Mucosa of stomach (tissue), 1 donor: Measurements from ENCODE around the gene JSRP1.
A peak's percentile ranks its signal among the peaks of the same experiment; 100 is the strongest.

Experiments used
- H3K27me3 ChIP-seq: one replicate; pipeline ENCODE4 v1.7.0; 2013; ENCODE audit warnings: mild to moderate bottlenecking, low read length; ENCODE audit not compliant: control insufficient read depth, insufficient read depth
- H3K36me3 ChIP-seq: one replicate; pipeline ENCODE4 v1.7.0; 2013; ENCODE audit warnings: low read length; ENCODE audit not compliant: control insufficient read depth, insufficient read depth
- H3K4me1 ChIP-seq: one replicate; pipeline ENCODE4 v1.7.0; 2013; ENCODE audit warnings: mild to moderate bottlenecking, low read length; ENCODE audit not compliant: control insufficient read depth, insufficient read depth
- H3K4me3 ChIP-seq: one replicate; pipeline ENCODE4 v1.7.0; 2013; ENCODE audit warnings: low read length
- H3K9ac ChIP-seq: one replicate; pipeline ENCODE4 v1.7.0; 2013; ENCODE audit warnings: mild to moderate bottlenecking, low read length, moderate library complexity
- H3K9me3 ChIP-seq: one replicate; pipeline ENCODE4 v1.7.0; 2013; ENCODE audit warnings: mild to moderate bottlenecking, low read length, moderate library complexity; ENCODE audit not compliant: control insufficient read depth
- donor health status: Pancreatic carcinoma.

The JSRP1 gene

DNA sequence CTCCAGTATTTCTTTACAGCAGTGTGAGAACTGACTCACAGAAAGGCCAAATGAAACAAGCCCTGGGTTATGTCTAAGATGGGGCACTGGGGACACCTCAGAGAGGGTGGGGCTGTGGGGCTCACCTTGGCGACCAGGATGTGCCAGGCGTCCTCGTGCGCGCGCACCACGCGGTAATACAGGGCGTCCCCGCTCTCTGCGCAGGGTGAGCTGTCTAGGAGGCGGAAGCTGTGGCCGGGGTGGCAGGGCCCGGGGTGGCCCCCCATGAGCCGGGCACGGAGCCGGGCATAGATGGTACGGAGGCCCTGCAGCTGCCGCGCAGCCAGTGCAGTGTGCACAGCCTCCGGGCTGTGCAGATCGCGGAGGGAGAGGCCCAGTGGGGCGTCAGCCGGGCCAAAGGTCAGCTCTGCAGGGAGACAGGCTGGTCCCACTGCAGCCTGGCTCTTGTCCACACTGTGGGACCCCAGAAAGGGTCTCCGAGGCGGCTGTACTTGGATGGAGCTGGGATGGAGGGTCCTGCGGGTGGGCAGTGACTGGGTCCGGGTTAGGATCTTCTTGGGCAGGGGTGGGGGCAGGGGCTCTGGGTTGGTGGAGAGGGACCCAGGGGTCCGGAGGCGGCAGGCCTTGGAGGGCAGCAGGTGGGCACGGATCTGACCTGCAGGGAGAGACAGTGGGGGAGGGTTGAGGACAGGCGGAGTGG, 22.4 kb upstream of the JSRP1 start:
- H3K27me3 ChIP-seq, result peaks cover 14% of the 10 kb centered on the region
- no peaks in the 10 kb centered on the region for H3K9me3 ChIP-seq
- peaks cover 33% of the 10 kb centered on the region for H3K4me1 ChIP-seq
- no peak overlapping the region for H3K4me3 ChIP-seq
- no peaks in the 10 kb centered on the region for H3K36me3 ChIP-seq
- H3K9ac ChIP-seq, result no peak overlapping the region

DNA sequence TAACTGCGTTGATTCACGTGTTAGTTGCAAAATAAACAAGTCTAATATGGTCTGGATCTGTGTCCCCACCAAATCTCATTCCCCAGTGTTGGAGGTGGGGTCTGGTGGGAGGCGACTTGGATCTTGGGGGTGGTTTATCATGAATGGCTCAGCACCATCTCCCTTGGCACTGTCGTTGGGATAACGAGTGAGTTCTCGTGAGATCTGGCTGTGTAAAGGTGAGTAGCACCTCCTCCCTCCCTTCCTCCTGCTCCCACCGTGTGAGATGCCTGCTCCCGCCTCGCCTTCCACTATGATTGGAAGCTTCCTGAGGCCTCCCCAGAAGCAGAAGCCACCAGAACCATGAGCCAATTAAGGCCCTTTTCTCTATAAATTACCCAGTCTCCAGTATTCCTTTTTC, 20.9 kb upstream of the JSRP1 start:
- Histone ChIP-seq H3K36me3 (no peaks in the 10 kb centered on the region), H3K27me3 (peaks cover 6% of the 10 kb centered on the region), H3K9ac (no peak overlapping the region), H3K4me1 (peaks cover 43% of the 10 kb centered on the region), H3K4me3 (no peak overlapping the region), H3K9me3 (no peaks in the 10 kb centered on the region)

DNA sequence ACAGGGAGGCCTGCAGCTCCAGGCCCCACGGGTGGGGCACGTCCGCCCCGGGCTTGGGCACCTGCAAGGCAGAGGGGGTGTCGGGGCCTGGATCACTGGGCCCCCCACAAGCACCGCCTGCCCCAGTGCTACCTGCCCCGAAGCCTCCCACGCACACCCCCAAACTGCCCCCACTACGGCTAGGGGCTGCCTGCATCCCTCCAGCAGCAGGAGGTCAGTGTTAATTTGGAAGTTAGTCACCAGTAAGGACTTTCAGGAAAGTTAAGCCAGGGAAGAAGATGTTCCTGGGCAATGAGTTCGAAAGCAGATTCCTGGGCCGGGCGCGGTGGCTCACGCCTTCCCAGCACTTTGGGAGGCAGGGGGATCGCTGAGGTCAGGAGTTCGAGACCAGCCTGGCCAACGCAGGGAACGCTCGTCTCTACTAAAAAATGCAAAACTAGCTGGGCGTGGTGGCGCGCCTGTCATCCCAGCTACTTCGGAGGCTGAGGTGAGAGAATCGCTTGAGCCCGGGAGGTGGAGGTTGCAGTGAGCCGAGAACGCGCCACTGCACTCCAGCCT, 20.3 kb upstream of the JSRP1 start:
- no peaks in the 10 kb centered on the region for H3K9me3 ChIP-seq
- H3K36me3 ChIP-seq, result no peaks in the 10 kb centered on the region
- no peak overlapping the region for H3K9ac ChIP-seq
- H3K27me3 ChIP-seq, result peaks cover under 1% of the 10 kb centered on the region
- H3K4me3 ChIP-seq, result no peak overlapping the region
- peaks cover 49% of the 10 kb centered on the region for H3K4me1 ChIP-seq

DNA sequence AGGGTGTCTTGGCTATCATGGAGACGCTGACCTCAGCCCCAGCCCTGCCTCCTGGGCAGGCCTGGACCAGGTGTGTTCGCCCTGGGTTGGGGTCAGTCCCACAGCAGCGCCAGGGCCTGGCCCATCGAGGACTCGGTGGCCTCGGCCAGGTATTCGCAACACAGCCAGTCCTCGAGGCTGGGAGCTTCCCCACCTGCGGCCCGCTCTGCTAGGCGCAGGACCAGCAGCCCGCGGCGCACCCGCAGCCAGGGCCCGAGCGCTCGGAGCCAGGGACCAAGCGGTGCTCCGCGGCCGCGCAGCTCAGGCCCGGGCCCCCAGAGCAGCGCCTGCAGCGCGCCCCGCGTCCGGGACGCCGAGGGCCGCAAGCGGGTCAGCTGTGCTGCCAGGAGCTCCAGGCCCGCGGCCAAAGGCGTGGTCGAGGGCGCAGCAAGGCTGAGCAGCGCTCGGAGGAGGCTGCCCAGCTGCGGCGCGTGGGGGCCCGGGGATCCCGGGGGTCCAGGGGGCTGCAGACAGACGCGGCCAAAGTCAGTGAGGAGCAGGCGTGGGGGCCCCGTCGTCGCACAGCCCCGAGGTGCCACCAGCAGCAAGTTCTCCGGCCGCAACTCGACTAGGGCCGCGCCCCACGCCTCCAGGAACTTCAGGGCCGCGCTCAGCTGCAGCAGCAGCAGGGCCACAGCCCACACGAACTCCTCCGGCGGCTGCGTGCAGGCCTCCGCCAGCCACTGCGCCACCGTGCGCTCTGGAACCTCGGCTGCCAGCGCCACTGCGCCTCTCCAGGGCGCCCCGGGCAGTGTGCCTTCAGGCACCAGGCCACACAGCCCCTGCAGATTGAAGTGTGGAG, 19.6 kb upstream of the JSRP1 start:
- Histone ChIP-seq H3K9me3 (no peaks in the 10 kb centered on the region), H3K9ac (no peak overlapping the region), H3K4me1 (peaks cover 54% of the 10 kb centered on the region), H3K27me3 (no peaks in the 10 kb centered on the region), H3K4me3 (no peak overlapping the region), H3K36me3 (no peaks in the 10 kb centered on the region)

DNA sequence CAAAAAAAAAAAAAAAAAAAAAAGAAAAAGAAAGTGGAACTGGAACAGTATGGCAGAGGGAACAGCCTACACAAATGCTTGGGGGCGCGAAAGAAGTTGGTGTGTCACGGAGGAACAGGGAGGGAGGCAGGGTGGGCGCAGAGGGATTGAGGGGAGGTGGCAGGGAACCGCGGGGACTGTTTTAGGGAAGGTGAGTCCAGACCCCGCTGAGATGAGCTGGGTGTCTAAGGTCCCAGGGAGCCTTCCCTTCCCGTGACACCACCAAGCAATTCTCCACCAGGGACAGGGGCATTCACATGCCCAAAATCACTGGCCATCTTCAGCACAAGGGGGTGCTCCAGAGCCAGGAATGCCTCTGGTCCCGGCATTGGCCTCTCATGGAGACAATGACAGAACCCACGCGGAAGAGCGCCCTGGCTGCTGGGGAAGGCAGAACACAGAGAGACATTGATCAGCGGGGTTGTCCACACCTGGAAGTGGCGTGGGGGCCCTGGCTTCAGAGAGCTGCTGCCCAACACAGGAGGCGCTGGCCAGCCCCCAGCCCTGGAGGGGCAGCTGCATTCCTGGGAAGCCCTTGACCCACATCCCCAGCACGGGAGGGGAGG, 18.8 kb upstream of the JSRP1 start:
- H3K36me3 ChIP-seq, result no peaks in the 10 kb centered on the region
- H3K4me1 ChIP-seq, result peaks cover 54% of the 10 kb centered on the region
- no peak overlapping the region for H3K9ac ChIP-seq
- no peaks in the 10 kb centered on the region for H3K27me3 ChIP-seq
- no peak overlapping the region for H3K4me3 ChIP-seq
- no peaks in the 10 kb centered on the region for H3K9me3 ChIP-seq

DNA sequence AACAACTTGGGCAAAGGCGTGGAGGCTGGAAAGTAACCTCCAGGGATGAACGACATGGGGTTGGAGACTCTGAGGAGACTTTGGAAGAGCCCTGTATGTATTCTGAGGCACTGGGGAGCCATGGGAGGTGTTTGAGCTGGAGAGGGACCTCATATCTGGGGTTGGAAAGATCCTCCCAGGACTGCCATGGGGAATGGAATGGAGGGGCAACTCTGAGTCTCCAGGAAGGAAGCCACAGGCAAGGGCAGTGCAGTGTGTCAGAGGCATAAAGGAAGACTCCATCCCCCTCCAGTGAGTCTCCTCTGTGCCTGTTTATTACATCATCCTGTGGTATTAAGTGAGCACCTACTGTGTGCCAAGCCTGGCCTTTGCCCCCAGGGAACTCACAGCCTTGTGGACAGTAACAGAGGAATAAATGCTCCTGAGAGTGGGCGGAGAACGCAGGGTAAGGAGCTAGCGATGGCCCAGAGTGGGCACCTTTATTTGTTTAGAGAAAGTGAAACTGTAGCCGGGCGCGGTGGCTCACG, 18.0 kb upstream of the JSRP1 start:
- no peaks in the 10 kb centered on the region for H3K9me3 ChIP-seq
- peak overlapping the region; percentile 14 for H3K9ac ChIP-seq
- H3K4me1 ChIP-seq, result peaks cover 54% of the 10 kb centered on the region
- H3K27me3 ChIP-seq, result no peaks in the 10 kb centered on the region
- no peak overlapping the region for H3K4me3 ChIP-seq
- no peaks in the 10 kb centered on the region for H3K36me3 ChIP-seq

DNA sequence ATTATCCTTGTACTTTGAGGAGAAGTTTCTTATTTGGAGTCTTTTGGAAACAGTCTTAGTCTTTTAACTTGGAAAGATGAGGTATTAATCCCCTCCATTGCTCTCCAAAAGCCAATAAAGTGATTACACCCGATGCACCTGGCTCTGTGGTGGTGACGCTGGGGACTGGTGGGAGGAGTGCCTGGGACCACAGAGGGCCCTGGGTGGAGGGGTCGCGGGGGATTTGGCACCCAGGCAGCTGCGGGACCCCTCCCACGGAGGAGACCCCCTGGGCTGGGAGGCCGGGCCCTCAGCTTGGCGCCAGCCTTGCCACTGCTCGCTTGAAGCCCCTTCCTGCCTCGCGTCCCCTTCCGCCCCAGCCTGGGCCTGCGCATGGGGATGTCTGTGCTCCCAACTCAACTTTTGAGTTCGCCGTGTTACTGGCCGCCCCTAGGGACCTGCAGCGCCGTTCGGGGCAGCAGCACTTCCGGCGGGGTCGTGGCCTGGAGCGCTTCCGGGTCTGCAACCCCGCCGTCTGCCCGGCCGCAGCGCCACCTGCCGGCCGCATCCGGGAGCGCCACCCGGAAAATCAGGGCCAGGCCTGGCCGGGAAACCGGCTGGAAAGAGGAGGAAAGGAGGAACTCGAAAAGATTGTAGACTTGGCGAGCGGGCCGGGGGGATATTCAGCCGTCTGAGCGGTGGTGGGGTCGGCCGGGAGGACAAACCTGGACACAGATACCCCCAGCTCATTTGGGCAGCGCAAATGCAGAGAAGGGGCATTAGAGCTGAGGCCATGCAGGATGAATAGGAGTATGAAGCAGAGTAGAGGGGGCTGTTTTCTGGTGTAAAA, 17.4 kb upstream of the JSRP1 start:
- Histone ChIP-seq H3K9ac (peak overlapping the region; percentile 14), H3K36me3 (no peaks in the 10 kb centered on the region)

DNA sequence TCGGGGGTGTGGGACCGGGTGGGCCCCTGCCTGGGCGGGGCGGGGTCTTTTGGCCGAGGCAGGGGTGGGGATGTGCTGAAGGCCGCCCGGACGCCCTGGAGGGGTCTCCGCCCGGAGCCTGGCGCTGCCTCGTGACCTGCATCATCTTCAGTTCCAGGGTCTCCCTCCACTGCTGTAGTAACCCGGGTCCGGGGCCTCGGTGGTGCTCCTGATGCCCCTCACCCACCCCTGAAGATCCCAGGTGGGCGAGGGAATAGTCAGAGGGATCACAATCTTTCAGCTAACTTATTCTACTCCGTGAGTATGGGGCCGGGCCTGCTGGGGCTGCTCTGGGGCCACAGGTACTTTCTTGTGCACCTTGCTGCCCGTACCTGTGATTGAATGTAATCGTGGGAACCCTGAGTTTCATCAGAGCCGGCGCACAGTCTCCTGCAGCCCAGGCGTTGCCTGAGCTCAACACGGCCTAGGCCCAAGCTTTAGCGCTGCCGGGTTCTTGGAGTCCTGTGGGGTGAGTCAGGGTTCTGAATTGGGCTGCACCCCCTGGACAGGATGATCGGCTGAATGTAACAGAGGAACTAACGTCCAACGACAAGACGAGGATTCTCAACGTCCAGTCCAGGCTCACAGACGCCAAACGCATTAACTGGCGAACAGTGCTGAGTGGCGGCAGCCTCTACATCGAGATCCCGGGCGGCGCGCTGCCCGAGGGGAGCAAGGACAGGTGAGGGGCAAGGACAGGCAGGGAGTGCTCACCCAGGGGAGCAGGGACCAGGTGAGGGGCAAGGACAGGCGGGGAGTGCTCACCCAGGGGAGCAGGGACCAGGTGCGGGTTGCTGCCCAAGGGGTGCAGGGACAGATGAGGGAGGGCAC, 15.3 kb upstream of the JSRP1 start:
- no peaks in the 10 kb centered on the region for H3K36me3 ChIP-seq
- H3K27me3 ChIP-seq, result no peaks in the 10 kb centered on the region
- peaks cover 58% of the 10 kb centered on the region for H3K4me1 ChIP-seq
- peak overlapping the region; percentile 17 for H3K4me3 ChIP-seq
- no peaks in the 10 kb centered on the region for H3K9me3 ChIP-seq
- peak overlapping the region; percentile 80 for H3K9ac ChIP-seq

More for the DNA sequence above, 17.4 kb upstream of the JSRP1 start:
- peaks cover 54% of the 10 kb centered on the region for H3K4me1 ChIP-seq
- H3K4me3 ChIP-seq, result no peak overlapping the region
- H3K27me3 ChIP-seq, result no peaks in the 10 kb centered on the region
- no peaks in the 10 kb centered on the region for H3K9me3 ChIP-seq

DNA sequence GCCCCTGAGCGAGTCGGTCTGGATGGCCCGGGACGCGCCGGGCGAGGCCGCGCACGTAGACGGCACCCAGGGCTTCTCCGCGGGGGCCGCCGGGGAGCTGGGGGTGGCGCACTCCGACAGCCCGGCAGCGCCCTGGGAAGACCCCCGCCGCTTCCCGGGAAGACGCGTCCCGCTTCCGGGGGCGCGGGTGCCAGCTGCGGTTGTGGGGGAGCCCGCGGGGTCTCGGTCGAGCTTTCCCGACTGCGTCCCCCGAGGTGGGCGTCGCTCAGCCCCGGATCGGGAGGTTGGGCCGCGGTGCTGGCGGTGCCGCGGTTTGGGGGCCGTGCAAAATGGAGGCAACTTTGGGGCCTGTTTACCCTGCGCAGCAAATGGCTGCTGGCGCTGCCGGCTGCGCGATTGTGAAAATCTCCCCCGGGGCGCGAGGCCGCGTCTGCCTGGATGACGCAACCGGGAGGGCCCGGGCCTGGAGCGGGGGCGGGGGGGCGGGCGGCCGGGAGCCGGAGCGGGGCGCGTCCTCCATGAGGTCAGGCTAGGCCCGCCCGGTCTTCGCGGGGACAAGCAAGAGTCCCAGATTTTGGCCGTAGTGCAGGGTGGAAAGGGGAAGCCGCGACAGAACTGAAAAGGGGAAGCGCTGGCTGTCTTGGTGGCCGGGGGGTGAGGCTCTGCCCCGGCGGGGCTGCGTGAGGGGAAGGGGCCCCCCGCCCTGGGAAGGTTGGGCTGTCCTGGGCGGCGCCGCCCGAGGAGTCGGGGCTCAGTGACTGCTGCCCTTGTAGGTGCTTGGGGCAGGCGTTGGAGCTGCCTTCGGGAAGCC, 14.4 kb upstream of the JSRP1 start:
- H3K4me1 ChIP-seq, result peaks cover 54% of the 10 kb centered on the region
- no peaks in the 10 kb centered on the region for H3K36me3 ChIP-seq
- peak overlapping the region; percentile 77 for H3K4me3 ChIP-seq
- peak overlapping the region; percentile 95 for H3K9ac ChIP-seq
- H3K27me3 ChIP-seq, result no peaks in the 10 kb centered on the region
- H3K9me3 ChIP-seq, result no peaks in the 10 kb centered on the region

DNA sequence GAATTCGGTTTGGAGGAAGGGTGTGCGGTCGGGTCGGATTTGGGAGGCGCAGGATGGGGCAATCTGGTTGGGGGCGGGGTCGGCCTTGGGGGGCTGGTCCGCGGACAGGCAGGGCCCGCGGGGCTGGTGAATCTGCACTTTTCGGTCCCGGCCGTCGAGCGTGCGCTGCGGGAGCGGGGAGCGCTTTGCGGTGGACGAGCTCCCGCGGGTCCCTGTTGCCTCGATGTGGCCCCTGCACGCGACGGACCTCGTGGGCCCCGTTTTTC, 13.9 kb upstream of the JSRP1 start:
- Histone ChIP-seq H3K4me3 (peak overlapping the region; percentile 77), H3K9me3 (no peaks in the 10 kb centered on the region), H3K4me1 (peaks cover 49% of the 10 kb centered on the region), H3K27me3 (no peaks in the 10 kb centered on the region), H3K9ac (peak overlapping the region; percentile 95), H3K36me3 (no peaks in the 10 kb centered on the region)
